Medulla oblongata (tissue), 1 donor: ENCODE measurements around the gene ANKRD13D.
A peak's percentile ranks its signal among the peaks of the same experiment; 100 is the strongest.
"Not testable (repeated sequence)": the region's sequence is repeated elsewhere in the genome, so short reads cannot be mapped to it uniquely, and the experiment has no call there.

Source experiments
- DNase-seq: peaks from one replicate; pipeline ENCODE4 v3.0.0-alpha.2; 2015; ENCODE audit errors: extremely low spot score

ANKRD13D gene

DNA sequence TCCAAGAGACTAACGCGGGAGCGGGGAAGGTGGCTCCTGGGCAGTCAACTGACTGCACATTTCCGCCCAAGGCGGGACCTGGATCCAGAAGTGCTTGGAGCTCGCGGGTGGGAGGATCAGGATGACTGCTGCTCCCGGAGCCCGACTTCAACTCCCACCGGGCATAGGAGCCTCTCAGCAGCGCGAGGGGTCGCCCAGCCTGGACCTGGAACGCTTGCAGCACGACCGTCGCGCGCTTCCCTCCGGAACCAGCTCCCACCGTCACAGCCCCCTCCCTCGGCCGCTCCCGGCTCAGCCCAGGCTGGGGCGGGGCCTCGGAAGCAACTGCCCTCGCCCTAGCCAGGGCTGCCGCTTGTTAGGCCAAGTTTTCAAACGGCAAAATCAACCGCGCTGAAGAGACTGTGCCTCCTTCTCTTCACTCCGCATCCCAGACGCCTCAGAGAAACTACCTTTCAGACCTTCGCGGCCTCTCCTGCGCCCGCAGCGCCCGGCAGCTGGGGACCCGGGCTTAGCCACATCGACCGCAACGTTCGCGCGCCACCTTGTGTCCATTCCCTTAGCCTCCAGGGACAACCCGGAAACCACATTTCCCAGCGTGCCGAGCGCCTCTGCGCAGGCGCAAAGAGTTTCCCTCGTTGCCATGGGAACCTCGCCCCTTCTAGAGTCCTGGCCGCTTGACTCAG, 28.2 kb downstream of the ANKRD13D start:
- peak; percentile 99 for DNase-seq

DNA sequence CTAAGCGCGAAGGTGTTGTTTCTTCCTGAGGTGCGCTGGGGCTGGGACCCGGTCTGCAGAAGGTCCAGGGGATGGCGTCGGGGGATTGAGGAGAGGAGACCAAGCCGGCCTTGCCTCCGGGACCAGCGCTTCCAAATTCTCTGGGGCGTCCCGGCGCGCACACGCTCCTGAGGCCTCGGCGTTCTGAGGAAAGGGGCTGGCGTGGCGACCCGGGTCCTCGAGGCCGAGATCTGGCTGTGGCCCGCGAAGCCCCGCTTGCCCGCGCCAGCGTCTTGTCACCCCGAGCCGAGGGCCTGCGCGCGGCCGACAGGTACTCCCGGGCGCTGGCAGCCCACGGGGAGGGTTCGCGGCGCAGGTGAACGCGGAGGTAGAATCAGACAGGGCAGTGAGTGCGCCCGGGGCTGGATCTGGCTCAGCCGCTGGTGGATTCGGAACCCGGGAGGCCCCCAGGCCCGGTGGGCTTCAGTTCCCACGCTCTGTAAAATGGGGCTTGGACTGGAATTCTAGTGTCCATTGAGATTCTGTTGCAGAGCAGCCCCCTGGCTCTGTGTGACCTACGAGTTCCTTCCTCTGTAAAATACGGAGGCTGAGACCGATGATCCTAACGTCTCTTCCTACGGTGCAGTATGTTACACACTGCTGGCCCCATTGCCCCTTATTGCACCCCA, 28.9 kb downstream of the ANKRD13D start:
- no peak for DNase-seq

DNA sequence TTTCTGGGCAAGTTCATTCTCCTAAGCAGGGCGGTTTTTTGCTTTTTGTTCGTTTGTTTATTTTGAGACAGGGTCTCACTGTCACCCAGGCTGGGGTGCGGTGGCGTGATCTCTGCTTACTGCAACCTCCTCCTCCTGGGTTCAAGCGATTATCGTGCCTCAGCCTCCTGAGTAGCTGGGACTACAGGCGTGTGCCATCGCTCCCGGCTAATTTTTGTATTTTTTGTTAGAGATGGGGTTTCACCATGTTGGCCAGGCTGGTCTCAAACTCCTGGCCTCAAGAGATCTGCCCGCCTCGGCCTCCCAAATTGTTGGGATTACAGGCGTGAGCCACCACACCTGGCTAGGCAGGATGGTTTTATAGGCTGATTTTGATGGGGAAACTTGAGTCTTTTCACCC, 29.8 kb downstream of the ANKRD13D start:
- not testable (repeated sequence) for DNase-seq

DNA sequence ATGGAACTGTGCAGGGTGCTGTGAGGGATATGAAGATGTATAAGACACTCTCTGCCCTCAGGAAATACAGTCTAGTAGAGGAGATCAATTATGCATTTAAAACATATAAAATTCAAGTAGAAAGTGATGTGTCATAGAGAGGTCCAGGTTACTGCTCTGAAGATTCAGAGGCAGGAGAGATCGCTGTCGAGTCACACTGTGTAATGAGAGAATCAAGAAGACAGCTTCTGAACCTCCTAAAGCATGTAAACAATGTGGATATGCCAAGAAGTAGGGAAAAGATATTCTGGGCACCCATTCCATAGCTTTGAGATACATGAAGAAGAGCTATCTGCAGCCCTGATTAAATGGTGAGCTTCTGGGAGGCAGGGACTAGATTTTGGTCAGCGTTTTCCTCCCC, 30.9 kb downstream of the ANKRD13D start:
- no peak for DNase-seq

DNA sequence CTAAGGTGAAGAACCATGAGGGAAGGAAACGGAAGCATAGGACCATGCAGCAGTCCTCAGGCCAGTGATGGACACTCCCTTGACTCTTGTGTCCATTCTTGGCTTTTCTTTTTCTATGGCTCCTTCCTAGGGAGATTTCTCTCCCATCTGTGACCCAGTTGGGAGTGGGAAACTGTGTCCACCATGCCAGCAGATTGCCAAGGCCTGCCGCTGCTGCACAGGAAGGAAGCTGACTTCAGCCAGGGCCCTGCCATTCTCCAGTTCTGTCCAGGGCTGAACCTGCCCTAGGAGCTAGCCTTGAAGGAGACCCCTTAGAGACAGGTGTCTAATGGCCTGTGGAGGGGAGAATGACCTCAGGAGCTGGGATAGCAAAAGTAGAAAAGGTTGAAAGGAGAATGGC, 31.6 kb downstream of the ANKRD13D start:
- DNase-seq: no peak

DNA sequence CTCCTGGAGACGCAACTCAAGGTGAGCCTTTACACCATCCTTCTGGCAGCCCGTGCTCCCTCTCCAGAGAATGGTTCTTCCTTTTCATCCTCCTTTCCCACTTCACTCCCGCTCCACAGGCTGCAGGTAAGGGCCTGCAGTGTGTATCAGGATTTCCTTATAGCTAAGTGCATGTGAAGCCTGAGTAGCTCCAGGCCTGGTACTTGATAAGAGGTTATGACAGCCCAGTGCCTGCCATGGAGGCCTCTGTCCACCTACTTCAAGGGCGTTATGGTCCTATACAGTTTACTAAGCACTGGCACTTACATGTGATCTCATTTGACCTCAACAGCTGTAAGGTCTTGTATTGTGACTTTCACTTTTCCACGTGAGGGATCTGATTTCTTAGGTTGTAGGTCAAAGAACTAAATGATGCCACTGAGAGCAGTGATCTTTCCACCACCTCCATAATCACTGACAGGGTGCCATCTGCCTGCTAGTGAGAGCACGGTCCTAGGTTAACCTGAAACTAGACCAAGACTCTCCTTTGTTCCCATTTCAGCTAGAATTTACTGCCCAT, 32.3 kb downstream of the ANKRD13D start:
- DNase-seq: no peak

DNA sequence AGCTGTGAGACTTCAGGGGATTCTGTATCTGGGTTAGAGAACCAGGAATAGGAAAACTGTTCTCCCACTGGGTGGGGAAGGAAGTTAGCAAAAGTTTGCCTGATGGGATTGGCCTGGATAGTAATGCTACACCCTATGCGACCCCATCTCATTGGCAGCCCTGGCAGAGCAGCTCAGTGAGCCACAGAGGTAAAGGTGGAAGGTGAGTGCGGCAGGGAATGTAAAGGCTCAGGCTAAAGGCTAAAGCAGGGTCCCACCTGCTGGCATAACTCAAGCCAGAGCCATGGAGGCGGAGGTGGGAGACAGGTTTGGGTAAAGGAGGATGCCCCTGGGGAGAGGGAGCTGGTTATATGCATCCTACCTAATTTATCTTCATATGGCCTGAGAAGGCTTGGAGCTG, 32.9 kb downstream of the ANKRD13D start:
- DNase-seq: no peak

DNA sequence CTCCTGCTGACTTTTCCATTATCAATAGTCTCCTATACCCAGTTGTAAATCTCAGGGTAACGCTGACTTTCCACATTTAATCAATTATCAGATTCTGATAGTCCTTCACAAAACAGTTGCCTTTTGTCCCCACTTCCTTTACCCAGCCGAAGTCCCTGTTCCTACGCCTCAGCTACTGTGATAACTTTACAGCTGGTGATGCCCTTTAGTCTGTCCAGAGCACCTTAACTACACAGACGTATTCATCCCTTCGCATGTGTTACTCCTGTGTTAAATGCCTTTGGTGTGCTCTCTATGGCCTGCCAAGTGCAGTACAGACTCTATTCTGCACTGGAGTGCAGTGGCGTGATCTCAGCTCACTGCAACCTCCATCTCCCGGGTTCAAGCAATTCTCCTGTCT, 34.4 kb downstream of the ANKRD13D start:
- DNase-seq: no peak

DNA sequence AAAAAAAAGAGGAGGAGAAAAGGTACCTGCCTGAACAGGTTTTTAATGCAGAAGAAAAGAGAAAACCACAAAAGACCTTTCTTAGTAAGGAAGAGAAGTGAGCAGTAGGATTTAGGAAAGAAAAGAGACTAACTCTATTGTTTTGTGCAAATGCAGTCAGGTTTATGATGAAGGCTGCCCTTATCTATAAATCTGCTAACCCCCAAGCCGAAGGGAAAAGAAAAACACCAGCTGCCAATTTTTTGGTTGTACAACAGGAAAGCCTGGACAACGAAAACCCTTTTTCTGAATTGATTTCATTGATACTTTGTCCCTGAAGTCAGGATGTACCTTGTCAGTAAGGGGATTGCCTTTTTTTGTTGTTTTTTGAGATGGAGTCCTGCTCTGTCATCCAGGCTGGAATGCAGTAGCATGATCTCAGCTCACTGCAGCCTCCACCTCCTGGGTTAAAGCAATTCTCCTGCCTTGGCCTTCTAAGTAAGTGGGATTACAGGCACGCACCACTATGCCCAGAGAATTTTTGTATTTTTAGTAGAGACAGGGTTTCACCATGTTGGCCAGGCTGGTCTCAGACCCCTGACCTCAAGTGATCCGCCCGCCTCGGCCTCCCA, 43.1 kb downstream of the ANKRD13D start:
- DNase-seq: no peak

DNA sequence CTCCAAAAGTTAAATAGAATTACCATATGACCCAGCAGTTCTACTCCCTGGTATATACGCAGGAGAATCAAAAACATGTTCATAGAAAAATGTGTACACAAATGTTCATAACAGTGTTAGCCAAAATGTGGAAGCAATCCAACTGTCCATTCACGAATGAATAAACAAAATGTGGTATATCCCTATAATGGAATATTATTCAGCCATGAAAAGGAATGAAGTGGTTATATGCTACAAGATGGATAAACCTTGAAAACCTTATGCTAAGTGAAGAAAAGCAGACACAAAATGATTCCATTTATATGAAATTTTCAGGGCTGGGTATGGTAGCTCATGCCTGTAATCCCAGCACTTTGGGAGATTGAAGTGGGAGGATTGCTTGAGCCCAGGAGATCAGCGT, 48.2 kb downstream of the ANKRD13D start:
- DNase-seq: no peak

DNA sequence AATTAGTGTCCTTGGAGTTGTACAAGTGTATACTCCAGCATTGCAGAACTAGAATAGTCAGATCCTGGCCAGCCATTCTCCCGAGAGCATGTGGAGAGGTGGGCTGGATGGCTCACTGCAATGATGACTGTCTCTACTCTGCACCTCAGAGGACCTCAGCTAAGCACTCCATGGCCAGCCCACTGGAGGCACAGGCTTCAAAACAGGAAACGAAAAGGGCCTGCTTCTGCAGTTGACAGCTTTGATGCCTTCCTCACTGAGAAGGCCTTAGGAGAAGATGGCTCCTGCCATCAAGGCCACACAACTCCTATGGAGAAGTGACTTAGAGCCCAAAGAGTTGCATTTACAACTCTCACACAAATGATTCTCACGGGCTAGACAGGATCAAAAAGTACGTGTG, 55.2 kb downstream of the ANKRD13D start:
- DNase-seq: no peak

DNA sequence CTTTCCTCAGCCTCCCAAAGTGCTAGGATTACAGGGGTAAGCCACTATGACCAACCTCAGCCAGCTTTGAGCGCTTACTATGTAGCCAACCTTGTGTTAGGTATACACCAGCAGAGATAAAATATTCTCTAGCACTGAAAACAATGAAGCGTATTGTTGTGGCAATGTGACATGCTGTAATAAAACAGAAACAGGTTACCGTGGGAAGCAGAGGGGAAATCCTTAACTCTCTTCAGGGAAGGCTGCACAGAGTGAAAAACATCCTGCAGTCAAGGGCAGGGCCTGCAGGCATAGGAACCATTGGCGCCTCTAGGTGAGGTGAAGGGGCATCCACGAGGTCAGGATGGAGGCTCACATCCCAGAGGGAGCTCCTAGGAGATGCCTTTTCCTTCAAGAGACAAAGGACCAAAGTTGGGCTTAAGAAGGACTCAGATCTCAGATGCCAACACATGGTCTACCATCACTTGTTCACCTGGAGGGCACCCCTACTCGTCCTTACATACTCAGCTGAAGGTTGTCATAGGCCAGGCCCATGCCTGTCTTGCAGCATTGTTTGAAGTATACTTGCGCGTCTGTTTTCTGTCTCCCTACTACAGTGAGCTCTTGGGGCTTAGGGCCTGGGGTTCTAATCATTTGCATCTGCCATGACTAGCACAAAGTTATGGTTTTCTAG, 56.3 kb downstream of the ANKRD13D start:
- DNase-seq: no peak

DNA sequence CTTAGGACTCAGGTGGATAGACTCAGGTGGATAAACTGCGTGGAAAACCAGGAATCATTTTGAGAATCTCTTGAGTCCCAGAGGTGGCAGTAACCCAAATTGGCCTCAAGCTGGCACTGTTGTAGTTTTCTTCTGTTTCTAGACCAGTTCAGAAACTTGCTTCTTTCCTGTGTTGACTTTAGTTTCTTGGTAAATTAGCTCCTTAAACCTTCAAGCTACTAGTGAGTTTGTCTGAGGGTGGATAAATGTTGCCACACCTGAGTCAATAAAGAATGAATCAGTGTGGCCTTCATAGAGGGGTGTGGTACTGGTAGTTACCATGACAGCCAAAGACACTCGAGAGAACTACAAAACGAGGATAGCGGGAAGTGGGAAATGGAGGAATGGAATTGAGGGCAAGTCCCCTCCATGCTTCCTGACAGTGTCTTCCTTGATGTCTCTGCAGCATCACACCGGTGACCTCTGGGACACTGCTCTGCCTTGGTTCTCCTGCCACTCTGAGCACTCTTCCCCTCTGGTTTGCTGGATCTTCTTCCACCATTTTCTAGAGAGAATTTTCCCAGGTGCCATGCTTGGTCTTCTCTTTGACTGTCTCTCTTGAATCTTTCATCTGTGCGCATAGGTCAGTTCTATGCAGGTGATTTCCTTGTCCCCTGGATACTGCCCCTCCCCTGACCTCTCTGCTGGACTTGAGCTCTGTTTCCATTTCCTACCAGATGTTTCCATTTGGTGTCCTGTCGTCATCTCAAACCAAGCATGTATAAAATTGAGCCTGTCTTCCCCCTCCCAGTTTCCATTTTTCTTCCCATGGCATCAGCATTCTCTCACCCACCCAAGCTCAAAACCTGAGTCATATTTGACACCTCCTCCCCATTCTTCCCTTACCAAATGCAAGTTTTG, 57.1 kb downstream of the ANKRD13D start:
- DNase-seq: no peak

DNA sequence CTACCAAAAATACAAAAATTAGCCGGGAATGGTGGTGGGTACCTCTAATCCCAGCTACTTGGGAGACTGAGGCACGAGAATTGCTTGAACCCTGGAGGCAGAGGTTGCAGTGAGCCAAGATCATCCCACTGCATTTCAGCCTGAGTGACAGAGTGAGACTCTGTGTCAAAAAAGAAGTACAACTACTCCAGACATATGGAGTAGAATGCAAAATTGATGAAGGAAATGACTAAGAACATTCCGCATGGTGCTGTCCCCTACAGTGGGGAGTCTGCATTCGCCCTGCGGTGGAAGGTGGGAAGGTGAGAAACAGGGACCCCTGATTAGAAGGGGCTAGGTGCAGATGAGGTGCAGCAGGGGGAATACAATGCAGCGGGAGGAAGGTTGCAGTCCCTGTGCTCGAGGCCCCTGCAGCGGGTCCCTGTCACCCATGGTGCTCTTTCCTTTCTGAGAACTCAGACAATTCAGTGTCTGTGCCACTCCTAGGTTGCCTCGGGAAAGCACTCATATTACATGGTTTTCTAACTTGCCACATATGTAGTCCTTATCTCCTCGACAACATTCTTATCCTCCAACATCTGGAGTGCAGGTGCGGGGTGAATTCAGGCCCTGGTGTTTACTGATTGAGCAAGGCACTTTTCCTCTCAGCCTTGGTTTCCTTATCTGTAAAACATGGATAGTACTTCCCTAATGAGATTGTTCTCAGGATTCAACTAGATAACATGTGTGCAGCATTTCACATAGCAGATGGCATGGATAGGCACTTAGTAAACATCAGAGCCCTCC, 59.1 kb downstream of the ANKRD13D start:
- no peak for DNase-seq

DNA sequence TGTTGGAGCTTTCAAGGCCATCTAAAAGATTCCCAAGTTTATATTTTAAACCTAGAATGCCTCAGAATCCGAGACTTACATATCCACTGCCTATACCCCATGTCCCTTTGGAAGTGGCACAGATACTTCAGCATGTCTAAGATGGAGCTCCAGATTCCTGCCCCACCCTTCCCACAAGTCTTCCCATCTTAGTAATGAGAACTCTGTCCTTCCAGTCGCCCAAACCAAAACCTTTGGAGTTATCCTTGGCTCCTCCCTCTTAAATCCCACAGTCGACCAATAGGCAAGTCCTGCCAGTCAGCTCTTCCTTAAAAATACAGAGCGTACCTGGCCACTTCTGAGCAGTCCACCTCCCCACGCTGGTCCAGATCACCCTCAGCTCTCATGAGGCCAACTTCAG, 59.9 kb downstream of the ANKRD13D start:
- no peak for DNase-seq

DNA sequence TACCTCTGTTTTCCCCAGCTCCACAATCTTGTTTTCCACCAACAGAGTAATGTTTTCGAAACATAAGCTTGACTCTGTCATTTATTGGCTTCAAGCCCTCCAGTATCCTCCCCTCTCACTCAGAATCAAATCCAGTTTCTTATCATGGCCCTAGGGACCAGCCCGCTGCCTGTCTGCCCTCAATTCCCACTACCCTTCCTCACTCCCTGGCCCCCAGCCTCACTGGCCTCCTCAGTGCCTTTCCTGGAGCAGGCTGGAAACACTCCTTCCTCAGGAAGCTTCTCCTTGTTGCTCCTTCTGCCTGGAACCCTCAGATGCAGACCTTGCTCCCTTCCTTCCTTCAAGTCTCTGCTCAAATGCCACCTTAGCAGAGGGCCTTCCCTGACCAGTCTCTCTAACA, 60.4 kb downstream of the ANKRD13D start:
- DNase-seq: no peak

DNA sequence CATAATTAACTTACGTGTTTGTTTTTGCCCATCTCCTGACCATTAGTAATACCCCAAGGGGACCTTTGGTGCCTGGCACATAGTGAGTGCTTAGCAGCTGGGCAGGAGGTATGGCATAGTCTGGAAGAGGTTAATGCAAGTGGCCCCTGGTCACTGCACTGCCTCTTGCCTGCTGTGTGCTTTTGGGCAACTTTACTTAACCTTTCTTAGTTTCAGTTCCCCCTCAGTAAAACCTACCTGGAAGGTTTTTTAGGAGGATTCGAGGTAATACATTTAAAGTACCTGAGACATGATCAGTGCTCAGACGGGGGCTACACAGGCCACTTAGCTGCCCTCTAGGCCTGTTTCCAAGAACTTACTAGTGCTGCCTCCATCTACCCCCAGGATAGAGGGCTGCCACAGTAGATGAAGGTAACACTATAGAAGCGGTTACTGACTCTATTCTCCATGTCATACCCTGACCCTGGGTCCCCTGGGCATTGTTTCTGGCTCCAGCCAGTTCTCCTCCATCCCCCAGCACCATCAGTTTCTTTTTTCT, 60.9 kb downstream of the ANKRD13D start:
- no peak for DNase-seq

DNA sequence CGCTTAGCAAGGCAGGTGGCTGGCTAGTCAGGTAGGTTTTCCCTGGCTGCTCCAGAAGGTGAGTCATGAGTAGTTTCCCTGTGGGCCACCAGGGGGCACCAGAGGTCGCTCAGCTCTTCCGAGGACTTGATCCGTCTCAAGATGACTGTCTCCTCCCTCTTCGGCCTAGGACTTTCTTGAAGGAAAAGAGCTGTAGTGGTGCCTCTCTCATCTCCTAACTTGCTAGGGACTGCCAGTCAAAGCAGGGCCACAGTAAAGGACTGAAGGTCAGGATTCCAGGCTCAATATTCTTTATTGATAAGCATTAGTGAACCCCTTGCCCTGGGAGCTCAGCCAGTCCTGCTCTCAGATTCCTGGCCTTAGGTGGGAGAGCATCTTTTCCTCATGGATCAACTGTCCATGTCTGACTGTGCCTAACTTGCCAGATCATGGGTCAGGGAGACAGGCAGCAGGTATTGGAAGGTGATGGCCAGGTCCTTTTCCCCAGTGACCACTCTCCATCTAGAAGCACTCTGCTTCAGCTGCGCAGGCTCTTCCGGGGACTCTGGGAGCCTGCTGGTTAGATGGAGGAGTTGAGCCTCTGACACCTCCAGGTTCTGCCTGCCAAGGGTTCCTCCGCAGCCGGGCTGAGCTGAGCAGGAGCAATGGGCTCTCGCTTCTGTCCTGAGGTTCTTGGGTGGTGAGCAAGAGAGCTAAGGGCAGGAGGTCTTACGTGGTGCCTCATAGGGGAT, 62.3 kb downstream of the ANKRD13D start:
- peak; percentile 78 for DNase-seq
